HG02642 (cell line): ENCODE measurements around the gene DLX5.

Experiments
- ATAC-seq: cut with Tn5 transposase; IDR thresholded peaks from one replicate; pipeline ENCODE4 v1.9.1; 2021; ENCODE audit warnings: mild to moderate bottlenecking; ENCODE audit not compliant: unreplicated experiment, poor library complexity

Gene DLX5

DNA sequence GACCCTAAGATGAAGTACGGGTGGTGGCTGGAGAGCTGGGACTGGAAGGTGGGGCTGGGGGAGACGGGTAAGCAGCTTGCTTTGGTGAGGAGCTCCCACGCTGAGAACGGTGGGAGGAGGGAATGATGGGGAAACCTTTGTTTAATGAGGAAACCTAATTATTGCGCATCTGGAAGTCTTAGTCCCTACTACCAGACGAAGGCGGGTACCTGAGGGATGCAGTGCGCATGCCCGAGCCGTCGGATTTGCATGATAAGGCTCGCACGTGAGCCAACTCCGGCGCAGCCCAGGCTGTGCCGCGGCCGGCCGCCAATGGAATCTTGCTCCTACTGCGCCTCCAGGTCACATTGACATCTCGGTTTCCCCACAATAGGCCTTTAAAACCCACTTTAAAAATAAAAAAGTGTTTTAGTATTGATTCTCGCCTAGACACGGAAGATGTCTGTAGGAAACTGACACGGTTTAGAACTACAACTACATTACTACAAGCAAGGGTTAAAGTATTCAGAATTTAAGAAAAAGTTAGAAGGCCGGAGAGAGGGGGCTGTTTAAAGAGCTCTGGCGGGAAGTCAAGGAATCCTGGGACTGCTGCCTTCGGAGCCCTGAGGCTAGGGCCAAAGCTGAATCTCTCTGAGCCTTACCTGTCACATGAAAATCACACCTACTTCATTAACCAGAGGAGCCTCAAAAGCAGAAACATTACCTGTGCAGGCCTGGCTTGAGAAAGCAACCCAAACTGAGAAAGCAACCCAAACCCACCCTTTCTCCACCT, 31.4 kb downstream of the DLX5 start:
- no peak for ATAC-seq

DNA sequence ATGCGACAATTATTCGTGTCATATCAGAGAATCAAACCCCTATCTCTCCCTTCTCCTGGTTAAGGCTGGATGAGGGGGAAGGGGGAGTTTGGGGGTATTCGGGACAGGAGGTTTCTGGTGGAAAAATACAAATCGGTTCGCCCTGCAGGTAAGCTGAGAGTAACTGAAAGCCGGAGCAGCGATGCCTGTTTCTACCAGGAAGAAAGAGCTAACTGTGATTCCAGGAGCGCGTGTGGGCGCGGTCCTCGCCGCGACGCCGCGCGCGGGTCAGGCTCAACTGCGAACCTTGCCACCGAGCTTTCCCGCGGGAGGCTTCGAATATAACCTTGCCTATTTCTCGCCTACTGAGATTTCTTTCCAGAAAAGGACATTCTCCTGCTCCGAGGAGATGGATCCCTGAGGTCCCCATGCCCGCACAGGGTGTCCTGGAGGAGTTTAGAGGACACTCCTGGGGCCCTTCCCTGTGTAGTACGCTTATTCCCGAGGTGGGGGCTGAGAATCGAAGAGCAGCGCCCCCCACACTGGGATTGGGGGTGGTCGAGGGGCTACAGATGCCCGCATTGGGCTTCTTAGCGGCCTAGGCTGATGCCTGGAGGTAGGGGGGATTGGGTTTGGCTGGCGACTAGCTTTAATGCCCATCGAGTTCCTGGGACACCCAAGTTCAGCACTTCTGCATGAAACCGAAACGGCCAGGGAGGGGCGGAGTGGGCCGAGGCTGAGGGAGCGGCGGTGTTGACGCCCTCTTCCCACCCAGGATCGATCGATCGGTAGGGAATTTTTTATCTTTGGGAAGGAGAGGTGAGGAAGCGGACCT, 32.2 kb downstream of the DLX5 start:
- ATAC-seq: no peak

DNA sequence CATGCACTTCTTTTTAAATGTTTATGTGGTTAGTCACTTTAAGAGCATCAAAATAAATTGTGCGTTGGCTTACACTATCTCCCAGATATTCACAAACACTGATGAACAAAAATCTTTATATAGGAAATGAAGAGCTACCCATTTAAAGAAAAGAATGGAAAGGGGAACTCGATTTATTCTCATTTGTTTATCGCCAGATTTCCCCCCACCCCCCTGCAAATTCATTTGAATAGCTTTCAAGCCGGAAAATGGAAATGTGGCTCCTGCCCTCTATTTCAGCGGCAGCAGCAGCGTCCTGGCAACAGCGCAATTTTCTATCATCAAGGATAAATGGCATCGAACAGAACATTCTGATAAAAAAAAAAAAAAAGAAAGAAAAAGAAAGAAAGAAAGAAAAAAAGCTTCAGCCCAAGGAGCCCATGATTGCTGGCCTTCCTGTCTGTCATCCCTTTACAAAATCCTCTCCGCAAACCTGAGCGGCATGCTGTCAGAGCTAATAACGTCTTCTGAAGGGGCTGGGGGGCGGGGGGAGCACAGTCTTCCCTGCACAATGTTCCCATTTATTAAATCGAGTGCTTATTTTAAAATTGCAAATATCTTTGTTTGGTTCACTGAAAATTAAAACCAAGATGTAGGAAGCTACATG, 33.0 kb downstream of the DLX5 start:
- no peak for ATAC-seq

DNA sequence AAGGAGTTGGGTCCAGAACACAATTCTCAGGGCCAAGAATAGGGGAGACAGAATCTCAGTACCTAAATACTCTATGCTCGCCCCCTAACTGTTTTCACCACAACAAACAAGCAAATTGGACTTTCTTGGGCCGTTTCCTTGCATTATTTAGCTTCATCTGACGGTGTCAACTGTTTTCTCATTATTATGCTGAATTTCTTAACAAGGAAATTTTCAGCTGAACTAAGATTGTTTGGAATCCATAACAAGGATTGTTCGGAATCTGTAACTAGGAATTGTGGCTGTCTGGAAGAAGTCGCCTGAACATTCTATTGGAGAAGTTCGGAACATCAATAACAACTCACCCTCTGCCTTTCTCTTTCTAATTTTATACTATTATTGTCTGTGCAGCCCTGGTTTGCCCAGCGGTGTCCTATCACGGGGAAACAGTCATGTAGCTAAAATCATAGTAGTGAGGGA, 34.7 kb downstream of the DLX5 start:
- ATAC-seq: no peak

DNA sequence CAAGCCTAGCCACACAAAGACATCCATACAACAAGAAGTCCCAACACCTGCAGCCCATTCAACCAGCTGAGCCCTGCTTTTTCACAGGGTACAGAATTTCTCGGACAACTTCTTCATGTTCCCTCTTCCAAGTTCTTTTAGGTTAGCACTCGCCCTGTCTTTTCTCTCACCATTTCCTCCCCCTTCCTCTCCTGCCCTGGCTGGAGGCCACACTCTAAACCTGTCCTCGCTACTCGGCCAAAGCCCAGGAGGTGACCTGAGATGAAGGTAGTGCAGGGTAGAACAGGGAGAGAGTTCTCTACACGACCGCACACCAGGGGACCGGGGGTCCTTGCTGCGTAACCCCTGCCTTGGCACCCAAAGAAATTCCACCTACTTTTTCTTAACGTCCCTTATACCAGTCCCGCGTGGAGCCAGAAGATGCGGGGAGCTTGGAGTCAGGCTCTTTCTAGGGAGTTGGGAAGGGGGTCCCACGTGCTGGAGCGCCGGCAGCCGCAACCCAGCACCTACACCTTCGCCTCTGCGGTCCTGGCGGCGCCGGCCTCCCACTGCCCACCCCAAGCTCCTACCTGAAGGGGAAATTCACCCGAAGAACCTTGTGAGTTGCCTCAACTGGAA, 35.3 kb downstream of the DLX5 start:
- no peak for ATAC-seq

DNA sequence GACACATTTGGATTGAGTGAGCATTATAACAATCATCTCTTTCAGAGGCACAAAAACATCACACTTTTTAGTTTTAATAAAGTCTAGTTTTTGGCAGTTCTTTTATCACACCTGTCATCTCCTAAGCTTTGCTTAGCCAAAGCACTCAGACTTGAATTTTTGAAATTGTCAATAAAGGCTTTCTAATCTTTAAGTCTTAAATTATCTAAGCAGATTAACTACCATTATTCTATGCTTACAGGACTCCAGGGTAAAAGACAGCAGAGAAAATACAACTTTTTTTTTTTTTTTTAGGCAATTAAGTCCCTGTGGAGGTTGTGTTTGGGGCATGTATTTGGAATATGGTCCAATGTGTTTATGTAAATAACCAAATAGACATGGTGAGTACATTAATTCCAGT, 36.9 kb downstream of the DLX5 start:
- ATAC-seq: no peak

DNA sequence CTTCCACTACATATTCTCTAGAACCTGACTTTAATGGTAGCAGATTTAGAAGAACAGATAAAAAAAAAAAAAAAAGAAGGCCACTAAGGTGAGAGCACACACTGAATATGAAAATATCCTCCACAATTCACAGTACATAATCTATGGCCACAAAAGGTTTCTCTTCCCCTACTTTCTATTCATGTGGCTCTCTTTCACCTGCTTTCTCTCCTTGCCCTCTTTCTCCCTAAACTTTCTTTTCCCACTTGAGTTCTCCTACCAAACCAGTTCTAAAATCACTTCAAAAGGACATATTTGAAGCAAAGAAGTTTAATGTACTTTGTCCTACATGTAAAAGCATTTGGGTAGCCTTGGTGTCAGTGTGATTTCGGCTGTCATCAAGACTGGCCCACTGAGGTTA, 37.7 kb downstream of the DLX5 start:
- no peak for ATAC-seq

DNA sequence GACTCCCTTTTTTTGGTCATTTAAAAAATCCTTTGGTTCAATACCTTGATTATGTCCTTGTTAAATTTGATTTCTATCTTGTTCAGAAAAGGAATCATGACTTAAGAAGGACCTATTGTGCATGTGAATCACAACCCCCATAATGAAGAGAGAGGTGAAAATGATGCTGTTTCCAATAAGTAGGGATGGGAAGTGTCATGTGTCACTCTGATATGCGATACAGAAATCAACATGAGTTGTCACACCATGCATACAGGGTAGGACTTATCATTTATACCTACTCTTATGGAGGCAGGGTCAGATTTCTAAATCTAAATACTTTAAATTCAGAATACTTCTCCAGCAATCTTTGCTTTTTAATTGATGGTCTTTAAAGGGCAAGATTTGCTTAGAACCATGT, 38.6 kb downstream of the DLX5 start:
- no peak for ATAC-seq

DNA sequence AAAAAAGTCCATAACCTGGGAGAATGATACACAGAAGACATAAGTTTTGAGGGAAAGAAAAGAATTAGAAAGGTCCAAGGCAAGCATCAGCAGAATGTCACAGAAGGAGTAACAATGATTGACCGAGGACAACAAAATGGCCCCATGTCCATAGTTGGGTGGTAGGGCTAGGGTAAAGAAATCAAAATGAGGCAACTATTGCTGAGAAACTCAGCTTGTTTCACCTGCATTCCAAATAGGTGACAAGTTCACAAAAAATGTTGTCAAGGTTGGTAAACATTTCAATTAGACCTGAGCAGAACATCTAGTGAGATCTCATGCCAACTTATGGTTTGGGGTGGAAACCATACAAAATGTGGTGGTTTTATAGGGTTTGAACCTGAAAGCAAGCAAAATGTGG, 42.0 kb downstream of the DLX5 start:
- ATAC-seq: no peak

DNA sequence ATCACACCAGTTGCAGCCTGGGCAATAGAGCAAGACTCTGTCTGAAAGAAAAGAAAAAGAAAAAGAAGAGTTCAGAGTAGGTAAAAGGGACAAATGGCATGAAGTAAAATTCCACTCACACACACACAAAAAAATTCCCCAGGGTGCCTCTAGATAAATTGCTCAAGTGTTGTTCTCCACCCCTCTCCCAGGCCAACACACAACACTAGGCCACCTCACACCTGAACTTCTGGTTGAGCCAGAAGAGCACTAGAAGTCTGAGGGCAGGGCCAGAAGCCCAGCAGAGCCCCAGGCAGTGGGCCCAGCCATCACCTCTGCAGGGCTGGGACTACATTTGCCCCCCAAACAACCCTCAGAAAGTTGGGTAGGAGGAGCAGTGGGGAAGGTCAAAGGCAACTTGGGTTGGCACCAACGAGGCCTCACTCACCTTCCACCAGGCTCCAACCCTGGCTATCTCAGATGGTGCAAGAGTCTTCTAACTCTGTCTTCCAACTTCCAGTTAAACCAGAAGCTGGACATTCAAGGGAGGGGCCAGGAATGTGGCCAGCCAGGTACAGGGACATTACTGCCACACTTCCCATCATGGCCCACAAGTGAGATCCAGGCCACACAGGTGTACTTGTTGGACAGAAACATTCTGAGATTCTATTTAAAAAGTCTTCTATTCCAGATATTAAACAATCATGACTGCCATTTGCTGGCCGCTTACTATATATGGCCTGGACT, 44.9 kb downstream of the DLX5 start:
- no peak for ATAC-seq

DNA sequence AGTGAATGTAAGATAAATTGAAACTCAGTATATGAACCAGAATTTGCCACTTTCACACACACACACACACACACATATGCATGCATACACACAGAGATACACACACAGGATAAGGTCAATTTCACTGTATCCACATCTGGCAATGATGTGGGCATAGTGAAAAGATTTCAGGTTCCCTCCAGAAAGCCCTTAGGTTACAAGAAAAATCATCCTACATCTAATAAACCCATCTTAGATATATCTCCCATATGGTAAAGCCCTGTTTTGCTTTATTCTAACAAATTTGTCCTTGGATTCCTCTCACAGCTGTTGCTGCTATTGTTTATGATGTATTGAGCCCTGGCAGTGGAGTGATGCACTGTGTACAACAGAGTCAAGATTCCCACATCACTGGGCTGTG, 47.2 kb downstream of the DLX5 start:
- no peak for ATAC-seq

DNA sequence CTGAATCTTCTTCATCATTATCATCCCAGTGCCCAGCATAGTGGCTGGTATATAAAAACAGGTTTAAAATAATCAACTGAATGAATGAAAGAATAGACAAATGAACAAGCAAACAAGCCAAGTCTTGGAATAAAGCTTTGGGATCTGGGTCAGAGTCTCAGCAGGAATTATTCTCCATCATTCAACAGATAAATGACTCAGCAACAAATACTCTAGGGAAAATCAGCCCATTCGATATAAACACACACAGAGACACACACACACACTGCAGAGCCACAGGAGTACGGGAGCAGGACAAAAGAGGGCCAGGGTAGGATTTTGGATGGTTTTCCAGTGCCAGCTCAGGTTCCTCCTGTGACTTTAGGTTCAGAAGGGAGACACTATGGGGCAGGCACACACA, 48.5 kb downstream of the DLX5 start:
- ATAC-seq: no peak

DNA sequence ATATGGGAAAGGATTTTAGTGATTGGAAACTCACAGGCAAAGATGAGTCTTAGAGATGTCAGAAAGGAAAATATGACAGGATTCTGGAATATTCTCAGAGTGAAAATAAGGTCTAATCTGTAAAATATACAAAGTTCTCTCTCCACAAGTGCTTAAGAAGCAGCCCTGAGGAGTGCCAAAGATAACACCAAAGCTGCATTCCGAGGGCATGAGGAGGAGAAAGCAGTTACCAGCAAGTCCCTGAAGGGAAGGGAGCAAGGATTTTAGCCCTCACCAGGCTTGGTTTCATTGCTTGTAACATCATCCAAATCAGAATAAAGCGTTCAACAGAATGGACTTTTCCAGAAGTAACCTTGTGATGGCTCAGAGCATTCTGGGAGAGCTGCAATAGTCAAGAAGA, 50.6 kb downstream of the DLX5 start:
- ATAC-seq: no peak

DNA sequence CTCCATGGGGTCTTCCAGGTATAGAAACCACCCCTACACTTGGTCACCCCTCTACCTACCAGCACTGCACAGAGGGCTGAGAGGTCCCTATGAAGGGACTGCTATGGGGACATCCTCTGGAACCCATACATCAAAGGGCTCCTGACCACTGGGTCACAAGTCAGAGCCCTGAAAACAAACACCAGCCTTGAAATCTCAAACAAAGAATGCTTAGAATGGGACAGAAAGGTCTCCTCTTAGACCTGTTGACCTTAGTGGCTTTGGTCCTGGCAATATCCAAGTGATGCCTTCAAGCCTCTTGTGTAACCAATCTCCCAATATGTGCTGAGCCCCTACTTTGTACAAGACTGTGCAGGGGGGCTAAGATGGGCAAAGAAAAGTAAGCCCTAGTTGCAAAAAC, 53.9 kb downstream of the DLX5 start:
- ATAC-seq: no peak
